Liver (tissue), 3 donors: ENCODE measurements around the gene SCGB2B2.

Experiments
- ATF3 ChIP-seq: IDR thresholded peaks from 2 replicates; pipeline ENCODE4 v1.6.1; 2016; ENCODE audit warnings: antibody characterized with exemption
- EGR1 ChIP-seq, 2 donors: IDR thresholded peaks; 2 replicates each; pipeline ENCODE4 v1.6.1; 2016 to 2018; ENCODE audit warnings: antibody characterized with exemption in 2 of 2, low read depth in 2 of 2
- GABPA ChIP-seq, 2 donors: IDR thresholded peaks in 1 of 2; conservative IDR thresholded peaks in 1 of 2; 2 replicates each; pipeline ENCODE4 v1.6.1; 2016; ENCODE audit warnings: antibody characterized with exemption in 2 of 2, mild to moderate bottlenecking in 1 of 2, moderate library complexity in 1 of 2
- JUND ChIP-seq, 2 donors: IDR thresholded peaks; 2 replicates each; pipeline ENCODE4 v1.6.1; 2016; ENCODE audit warnings: antibody characterized with exemption in 2 of 2
- RAD21 ChIP-seq, 2 donors: IDR thresholded peaks; 2 replicates each; pipeline ENCODE4 v1.6.1; 2016; ENCODE audit warnings: antibody characterized with exemption in 2 of 2, mild to moderate bottlenecking in 2 of 2
- REST ChIP-seq: IDR thresholded peaks from 2 replicates; pipeline ENCODE4 v1.6.1; 2016; ENCODE audit warnings: antibody characterized with exemption, mild to moderate bottlenecking
- RXRA ChIP-seq, 2 donors: IDR thresholded peaks; 2 replicates each; pipeline ENCODE4 v1.6.1; 2017 to 2018; ENCODE audit warnings: antibody characterized with exemption in 2 of 2, mild to moderate bottlenecking in 1 of 2
- TAF1 ChIP-seq: conservative IDR thresholded peaks from 2 replicates; pipeline ENCODE4 v1.6.1; 2016; ENCODE audit warnings: antibody characterized with exemption, mild to moderate bottlenecking
- TF ChIP-seq, protein P1 (sequence below): fragments of 150-350 bp; IDR thresholded peaks from 2 replicates; pipeline ENCODE4 v1.5.1; 2017; ENCODE audit warnings: improper control_type of control experiment, low read depth, low read length; ENCODE audit not compliant: missing input control
- donor health status: healthy.
- donor health status: healthy.

GRCh38 chr19:34678085-34678412 lies 1.1 kb upstream of the SCGB2B2 start:
- TF ChIP-seq GABPA (IDR thresholded peaks at IDR 0.05 in 1 of 2, conservative IDR thresholded peaks at IDR 0.05 in 1 of 2) (no peak), TAF1 (no peak), ATF3 (no peak), EGR1 (IDR thresholded peaks at IDR 0.05; ENCODE audit: low read depth in 2 of 2) (no peak), REST (no peak), JUND (IDR thresholded peaks at IDR 0.05) (no peak), RAD21 (IDR thresholded peaks at IDR 0.05) (no peak), RXRA (IDR thresholded peaks at IDR 0.05) (no peak)
- TF ChIP-seq, protein P1, sequence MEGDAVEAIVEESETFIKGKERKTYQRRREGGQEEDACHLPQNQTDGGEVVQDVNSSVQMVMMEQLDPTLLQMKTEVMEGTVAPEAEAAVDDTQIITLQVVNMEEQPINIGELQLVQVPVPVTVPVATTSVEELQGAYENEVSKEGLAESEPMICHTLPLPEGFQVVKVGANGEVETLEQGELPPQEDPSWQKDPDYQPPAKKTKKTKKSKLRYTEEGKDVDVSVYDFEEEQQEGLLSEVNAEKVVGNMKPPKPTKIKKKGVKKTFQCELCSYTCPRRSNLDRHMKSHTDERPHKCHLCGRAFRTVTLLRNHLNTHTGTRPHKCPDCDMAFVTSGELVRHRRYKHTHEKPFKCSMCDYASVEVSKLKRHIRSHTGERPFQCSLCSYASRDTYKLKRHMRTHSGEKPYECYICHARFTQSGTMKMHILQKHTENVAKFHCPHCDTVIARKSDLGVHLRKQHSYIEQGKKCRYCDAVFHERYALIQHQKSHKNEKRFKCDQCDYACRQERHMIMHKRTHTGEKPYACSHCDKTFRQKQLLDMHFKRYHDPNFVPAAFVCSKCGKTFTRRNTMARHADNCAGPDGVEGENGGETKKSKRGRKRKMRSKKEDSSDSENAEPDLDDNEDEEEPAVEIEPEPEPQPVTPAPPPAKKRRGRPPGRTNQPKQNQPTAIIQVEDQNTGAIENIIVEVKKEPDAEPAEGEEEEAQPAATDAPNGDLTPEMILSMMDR, result no peak
